Stimulated activated CD4-positive, alpha-beta T cell treated with anti-CD3 and anti-CD28 coated beads, Interleukin-2, amount 100 ng/mL, for 24 hours (primary cell): ENCODE results near the gene B3GNT5.

ENCODE experiments used
- DNase-seq, 2 donors: peaks; one replicate each; pipeline ENCODE4 v3.0.0-alpha.2; 2020

B3GNT5 gene

GRCh38 chr3:183230826-183231225, 22.2 kb upstream of the B3GNT5 start:
- DNase-seq: no peak

- DNase-seq: no peak
These were observed 19.1 kb upstream of the B3GNT5 start for GRCh38 chr3:183233966-183234365.

GRCh38 chr3:183239046-183239445, 14.0 kb upstream of the B3GNT5 start:
- DNase-seq: no peak

- no peak for DNase-seq
These were observed 10.6 kb upstream of the B3GNT5 start for GRCh38 chr3:183242431-183242830.

GRCh38 chr3:183244219-183244618, 8.8 kb upstream of the B3GNT5 start:
- DNase-seq: no peak

- no peak for DNase-seq
These were observed 8.0 kb upstream of the B3GNT5 start for GRCh38 chr3:183244981-183245476.

GRCh38 chr3:183247011-183247589, 6.0 kb upstream of the B3GNT5 start:
- DNase-seq: no peak

GRCh38 chr3:183249006-183249718, 3.9 kb upstream of the B3GNT5 start:
- DNase-seq: no peak

GRCh38 chr3:183252118-183252782, 803 bp upstream of the B3GNT5 start:
- DNase-seq: no peak

- DNase-seq: peak; percentile 32 to 47
These were observed 754 bp downstream of the B3GNT5 start for GRCh38 chr3:183253528-183254486.

GRCh38 chr3:183254487-183255347, 1.7 kb downstream of the B3GNT5 start:
- DNase-seq: peak in 1 of 2 donors; percentile 36

- no peak for DNase-seq
These were observed 2.3 kb downstream of the B3GNT5 start for GRCh38 chr3:183255348-183255730.

- DNase-seq: no peak
These were observed 6.0 kb downstream of the B3GNT5 start for GRCh38 chr3:183259087-183259486.

- DNase-seq: no peak
These were observed 6.6 kb downstream of the B3GNT5 start for GRCh38 chr3:183259621-183260020.

GRCh38 chr3:183260167-183260904, 7.3 kb downstream of the B3GNT5 start:
- DNase-seq: no peak

GRCh38 chr3:183261151-183261724, 8.2 kb downstream of the B3GNT5 start:
- no peak for DNase-seq

- no peak for DNase-seq
These were observed 9.9 kb downstream of the B3GNT5 start for GRCh38 chr3:183262875-183263378.

- no peak for DNase-seq
These were observed 11.2 kb downstream of the B3GNT5 start for GRCh38 chr3:183264268-183264667.

- DNase-seq: no peak
These were observed 12.1 kb downstream of the B3GNT5 start for GRCh38 chr3:183265157-183265642.

- DNase-seq: peak; percentile 49 to 61
These were observed 12.9 kb downstream of the B3GNT5 start for GRCh38 chr3:183265834-183266417.
